H9 (cell line): ENCODE results near the gene NACC2. TPM values are rescaled to one million over a fixed set of nuclear protein-coding genes. Genes with fewer than 3 reads are reported as not detected.

Experiments
- DNase-seq: peaks from one replicate; pipeline ENCODE4 v3.0.0-alpha.2; 2017
- H2AFZ ChIP-seq: one replicate; pipeline ENCODE4 v1.6.1; 2013; ENCODE audit warnings: mild to moderate bottlenecking, low read length, control low read depth, moderate library complexity
- H2AK5ac ChIP-seq: 2 replicates; pipeline ENCODE4 v1.6.1; 2013; ENCODE audit warnings: low read length, control low read depth, mixed read lengths; ENCODE audit not compliant: insufficient read length
- H2BK120ac ChIP-seq: one replicate; pipeline ENCODE4 v1.6.1; 2013; ENCODE audit warnings: low read depth, mild to moderate bottlenecking, low read length, control low read depth, inconsistent platforms; ENCODE audit not compliant: poor library complexity, severe bottlenecking
- H2BK12ac ChIP-seq: 2 replicates; pipeline ENCODE4 v1.6.1; 2013; ENCODE audit warnings: low read length, control low read depth, mixed read lengths, low read depth; ENCODE audit not compliant: insufficient read length
- H2BK15ac ChIP-seq: 2 replicates; pipeline ENCODE4 v1.6.1; 2013; ENCODE audit warnings: low read depth, low read length, control low read depth
- H2BK20ac ChIP-seq: one replicate; pipeline ENCODE4 v1.6.1; 2013; ENCODE audit warnings: low read depth, mild to moderate bottlenecking, low read length, control low read depth, inconsistent platforms; ENCODE audit not compliant: poor library complexity, severe bottlenecking
- H2BK5ac ChIP-seq: 2 replicates; pipeline ENCODE4 v1.6.1; 2013; ENCODE audit warnings: low read length, control low read depth, mixed read lengths; ENCODE audit not compliant: insufficient read length
- H3K14ac ChIP-seq: 2 replicates; pipeline ENCODE4 v1.6.1; 2013; ENCODE audit warnings: low read length, control low read depth; ENCODE audit not compliant: insufficient read depth
- H3K18ac ChIP-seq: 2 replicates; pipeline ENCODE4 v1.6.1; 2013; ENCODE audit warnings: low read depth, mild to moderate bottlenecking, mixed read lengths, low read length, control low read depth; ENCODE audit not compliant: insufficient read length
- H3K23ac ChIP-seq: 2 replicates; pipeline ENCODE4 v1.6.1; 2013; ENCODE audit warnings: low read length, control low read depth, mixed read lengths, low read depth; ENCODE audit not compliant: insufficient read length
- H3K23me2 ChIP-seq: 2 replicates; pipeline ENCODE4 v1.6.1; 2013; ENCODE audit warnings: low read depth, mild to moderate bottlenecking, mixed read lengths, low read length, control low read depth; ENCODE audit not compliant: insufficient read length, poor library complexity, severe bottlenecking
- H3K27ac ChIP-seq: 2 replicates; pipeline ENCODE4 v1.5.1; 2013; ENCODE audit warnings: low read length, control low read depth, mixed read lengths, low read depth; ENCODE audit not compliant: insufficient read length
- H3K27me3 ChIP-seq: 2 replicates; pipeline ENCODE4 v1.6.1; 2013; ENCODE audit warnings: low read length, control low read depth, inconsistent platforms; ENCODE audit not compliant: insufficient read depth
- H3K4ac ChIP-seq: 2 replicates; pipeline ENCODE4 v1.6.1; 2013; ENCODE audit warnings: low read depth, mild to moderate bottlenecking, control low read depth, inconsistent platforms, low read length, moderate library complexity
- H3K4me1 ChIP-seq: 2 replicates; pipeline ENCODE4 v1.6.1; 2013; ENCODE audit warnings: low read length, control low read depth, inconsistent platforms; ENCODE audit not compliant: insufficient read depth
- H3K4me2 ChIP-seq: 2 replicates; pipeline ENCODE4 v1.6.1; 2013; ENCODE audit warnings: low read length, control low read depth, mixed read lengths; ENCODE audit not compliant: insufficient read length, insufficient read depth
- H3K56ac ChIP-seq: 2 replicates; pipeline ENCODE4 v1.6.1; 2013; ENCODE audit warnings: low read depth, mild to moderate bottlenecking, mixed read lengths, low read length, control low read depth; ENCODE audit not compliant: insufficient read length
- H3K79me1 ChIP-seq: 2 replicates; pipeline ENCODE4 v1.6.1; 2013; ENCODE audit warnings: low read depth, mild to moderate bottlenecking, moderate library complexity, low read length, control low read depth, inconsistent platforms; ENCODE audit not compliant: insufficient read depth, poor library complexity, severe bottlenecking
- H3K79me2 ChIP-seq: 2 replicates; pipeline ENCODE4 v1.6.1; 2013; ENCODE audit warnings: low read length, control low read depth, inconsistent platforms; ENCODE audit not compliant: insufficient read depth
- H3K9ac ChIP-seq: 2 replicates; pipeline ENCODE4 v1.6.1; 2013; ENCODE audit warnings: low read length, control low read depth, mixed read lengths; ENCODE audit not compliant: insufficient read length; ENCODE audit errors: extremely low read depth
- H3K9me3 ChIP-seq: one replicate; pipeline ENCODE4 v1.6.1; 2013; ENCODE audit warnings: low read depth, low read length, inconsistent platforms; ENCODE audit not compliant: control insufficient read depth
- H3T11ph ChIP-seq: one replicate; pipeline ENCODE4 v1.6.1; 2013; ENCODE audit warnings: mild to moderate bottlenecking, low read length, control low read depth, inconsistent platforms
- H4K20me1 ChIP-seq: one replicate; pipeline ENCODE4 v1.6.1; 2013; ENCODE audit not compliant: control insufficient read depth, insufficient read length, insufficient read depth
- H4K5ac ChIP-seq: 2 replicates; pipeline ENCODE4 v1.6.1; 2013; ENCODE audit warnings: low read depth, mild to moderate bottlenecking, mixed read lengths, low read length, control low read depth; ENCODE audit not compliant: insufficient read length
- H4K8ac ChIP-seq: replicated peaks from 2 replicates; pipeline ENCODE4 v1.6.1; 2013; ENCODE audit warnings: low read length, control low read depth, mixed read lengths, low read depth; ENCODE audit not compliant: insufficient read length
- H4K91ac ChIP-seq: 2 replicates; pipeline ENCODE4 v1.6.1; 2013; ENCODE audit warnings: low read depth, mild to moderate bottlenecking, moderate library complexity, mixed read lengths, low read length, control low read depth; ENCODE audit not compliant: insufficient read length
- H3K27ac Mint-ChIP-seq, 3 experiments: 2 replicates in 2 of 3; 3 replicates in 1 of 3; pipeline ENCODE4 v1.8.0; 2020 to 2021; ENCODE audit warnings: mixed read lengths in 3 of 3, mild to moderate bottlenecking in 1 of 3, moderate library complexity in 1 of 3
- H3K27me3 Mint-ChIP-seq: 2 replicates; pipeline ENCODE4 v1.8.0; 2021; ENCODE audit warnings: low read depth, mild to moderate bottlenecking, moderate library complexity, mixed read lengths
- H3K36me3 Mint-ChIP-seq, 3 experiments: 2 replicates in 2 of 3; 3 replicates in 1 of 3; pipeline ENCODE4 v1.8.0; 2020 to 2021; ENCODE audit warnings: low read depth in 3 of 3, mixed read lengths in 3 of 3; ENCODE audit not compliant: insufficient read depth in 1 of 3
- H3K4me1 Mint-ChIP-seq, 2 experiments: 2 replicates each; pipeline ENCODE4 v1.8.0; 2020; ENCODE audit warnings: mixed read lengths in 2 of 2
- H3K4me3 Mint-ChIP-seq, 2 experiments: 2 replicates in 1 of 2; 3 replicates in 1 of 2; pipeline ENCODE4 v1.8.0; 2020 to 2021; ENCODE audit warnings: mild to moderate bottlenecking in 2 of 2, mixed read lengths in 2 of 2, moderate library complexity in 1 of 2
- H3K9me3 Mint-ChIP-seq, 2 experiments: 2 replicates in 1 of 2; 3 replicates in 1 of 2; pipeline ENCODE4 v1.8.0; 2020; ENCODE audit warnings: mild to moderate bottlenecking in 2 of 2, mixed read lengths in 2 of 2, moderate library complexity in 1 of 2
- CTCF ChIP-seq: fragments of 200-600 bp; sonication (generic); conservative IDR thresholded peaks from 3 replicates; pipeline ENCODE4 v1.8.0; 2021; ENCODE audit warnings: antibody characterized with exemption, mild to moderate bottlenecking
- WGBS: extraction: QIAGEN DNeasy Blood & Tissue Kit; methylation state at CpG from one replicate; pipeline ENCODE4 v1.1.7; 2013; ENCODE audit warnings: missing lambda C conversion rate, low lambda C conversion rate, mixed read lengths; ENCODE audit not compliant: insufficient read length; ENCODE audit errors: extremely low coverage; 5-methylcytosine and 5-hydroxymethylcytosine counted together
- total RNA-seq: library from RNA; stranded (reverse); gene quantifications from 2 replicates; pipeline ENCODE4 v1.2.1, GENCODE V29; 2021

NACC2 gene
- total RNA-seq, 1 experiment from 2014 or later, result 11.5 TPM

- no peak for TF ChIP-seq CTCF
- Histone ChIP-seq H4K20me1 (no peaks in the 10 kb centered on the region), H3K27ac (no peak overlapping the region), H3K27me3 (no peaks in the 10 kb centered on the region), H3K9ac (no peak overlapping the region), H2BK15ac (no peak overlapping the region), H2AK5ac (no peak overlapping the region), H3K9me3 (no peaks in the 10 kb centered on the region), H3K18ac (no peak overlapping the region), H4K5ac (no peak overlapping the region), H3K56ac (no peak overlapping the region), H3T11ph (no peak overlapping the region), H3K79me1 (no peaks in the 10 kb centered on the region), H2BK5ac (no peak overlapping the region), H3K79me2 (no peaks in the 10 kb centered on the region), H3K4ac (no peak overlapping the region), H3K23me2 (no peaks in the 10 kb centered on the region), H2BK12ac (no peak overlapping the region), H2BK120ac (no peak overlapping the region), H2BK20ac (no peak overlapping the region), H2AFZ (no peak overlapping the region), H3K4me1 (no peaks in the 10 kb centered on the region), H3K4me2 (no peak overlapping the region), H4K91ac (no peak overlapping the region), H3K14ac (no peak overlapping the region), H3K23ac (no peak overlapping the region), H4K8ac (no peak overlapping the region)
- Mint-ChIP-seq H3K4me3 (no peak overlapping the region), H3K9me3 (no peaks in the 10 kb centered on the region; a peak in 1 of 5 replicates), H3K36me3 (no peaks in the 10 kb centered on the region), H3K27me3 (no peaks in the 10 kb centered on the region), H3K27ac (no peak overlapping the region), H3K4me1 (peaks cover 9 to 35% of the 10 kb centered on the region in 2 experiments)
- no CpG with 5 or more reads among the region's 21 CpGs for WGBS
- DNase-seq, result no peak
These were observed 99.3 kb downstream of the NACC2 start for GRCh38 chr9:135995816-135996215.
